Measurements from ENCODE around the gene HMCN1.

GRCh38 chr1:185788386-185788785, 54.2 kb downstream of the HMCN1 start:
- no peak for TF ChIP-seq CTCF (IDR thresholded peaks at IDR 0.05)
- no peak for TF ChIP-seq POLR2A (IDR thresholded peaks at IDR 0.05)
- no peak for TF ChIP-seq POLR2AphosphoS5 (IDR thresholded peaks at IDR 0.05)

Data from stomach (tissue), 4 donors.